ENCODE measurements around the gene DFFA. TPM values are rescaled to one million over a fixed set of nuclear protein-coding genes. Genes with fewer than 3 reads are reported as not detected.

DFFA gene
- total and polyA plus RNA-seq, 9 of the 15 experiments (the other 6 are each of a cell fraction or from before 2014, with no cell fraction given), result 39.6 to 74.8 (median 59.2) TPM

GRCh38 chr1:10473145-10473765 is 926 bp upstream of the DFFA start (continued):
- no peak for TF ChIP-seq BCLAF1 (IDR thresholded peaks at IDR 0.05; ENCODE audit: borderline replicate concordance in 1 of 2, control insufficient read depth in 1 of 2, low read depth in 2 of 2, low read length in 1 of 2)
- no peak for TF ChIP-seq BRD4 (IDR thresholded peaks at IDR 0.05)
- TF ChIP-seq USF2 (CRISPR knock-in tag; IDR thresholded peaks at IDR 0.05), result no peak
- no peak for TF ChIP-seq CHAMP1 (IDR thresholded peaks at IDR 0.05)
- no peak for TF ChIP-seq ZNF583 (CRISPR knock-in tag; IDR thresholded peaks at IDR 0.05)
- peak; percentile 30; the same call in 1 of the 2 replicates for TF ChIP-seq RBFOX2 (IDR thresholded peaks at IDR 0.05; ENCODE audit: low read depth, low read length)
- TF ChIP-seq ZBTB33 (CRISPR knock-in tag; IDR thresholded peaks at IDR 0.05), result no peak
- TF ChIP-seq TBP (optimal IDR thresholded peaks at IDR 0.05; ENCODE audit: low read depth, low read length), result no peak
- no peak for TF ChIP-seq ZMIZ1 (IDR thresholded peaks at IDR 0.05; ENCODE audit: low read depth in 2 of 2, low read length in 2 of 2)
- no peak for TF ChIP-seq ZNF239 (CRISPR knock-in tag; IDR thresholded peaks at IDR 0.05)
- no peak for TF ChIP-seq CTCFL (IDR thresholded peaks at IDR 0.05; ENCODE audit: borderline replicate concordance, insufficient read depth, low read depth, low read length, poor library complexity, severe bottlenecking)

All from K562 (cell line).